ENCODE data around the gene SNRNP48. TPM values are rescaled to one million over a fixed set of nuclear protein-coding genes. Genes with fewer than 3 reads are reported as not detected.

SNRNP48 gene
- total RNA-seq, 2 experiments from 2014 or later: 15.8 to 16.1 TPM

- Mint-ChIP-seq H3K27me3 (peaks cover 30% of the 10 kb centered on the region), H3K4me1 (no peaks in the 10 kb centered on the region), H3K36me3 (no peaks in the 10 kb centered on the region), H3K9me3 (no peaks in the 10 kb centered on the region), H3K27ac (no peak overlapping the region), H3K4me3 (no peak overlapping the region)
- no peak for DNase-seq
Observed at GRCh38 chr6:7574500-7574899, 15.5 kb upstream of the SNRNP48 start.

GRCh38 chr6:7578516-7578915 is 11.5 kb upstream of the SNRNP48 start:
- Mint-ChIP-seq H3K27me3 (peaks cover 10% of the 10 kb centered on the region), H3K4me3 (no peak overlapping the region), H3K27ac (no peak overlapping the region), H3K9me3 (no peaks in the 10 kb centered on the region), H3K36me3 (no peaks in the 10 kb centered on the region), H3K4me1 (no peaks in the 10 kb centered on the region)
- no peak for DNase-seq

- peaks cover 8% of the 10 kb centered on the region for H3K27me3 Mint-ChIP-seq
Observed at GRCh38 chr6:7578931-7579330, 11.1 kb upstream of the SNRNP48 start.

GRCh38 chr6:7579851-7580250 is 10.1 kb upstream of the SNRNP48 start:
- Mint-ChIP-seq H3K36me3 (no peaks in the 10 kb centered on the region), H3K4me3 (no peak overlapping the region), H3K27me3 (peaks cover 8% of the 10 kb centered on the region), H3K4me1 (no peaks in the 10 kb centered on the region), H3K9me3 (no peaks in the 10 kb centered on the region), H3K27ac (no peak overlapping the region)
- DNase-seq: no peak

More at GRCh38 chr6:7578931-7579330, 11.1 kb upstream of the SNRNP48 start:
- Mint-ChIP-seq H3K9me3 (no peaks in the 10 kb centered on the region), H3K36me3 (no peaks in the 10 kb centered on the region), H3K27ac (no peak overlapping the region), H3K4me1 (no peaks in the 10 kb centered on the region), H3K4me3 (no peak overlapping the region)
- no peak for DNase-seq

- Mint-ChIP-seq H3K27me3 (peaks cover 8% of the 10 kb centered on the region), H3K36me3 (no peaks in the 10 kb centered on the region), H3K9me3 (no peaks in the 10 kb centered on the region), H3K4me3 (no peak overlapping the region), H3K27ac (no peak overlapping the region), H3K4me1 (no peaks in the 10 kb centered on the region)
- DNase-seq: no peak
Observed at GRCh38 chr6:7580537-7580926, 9.5 kb upstream of the SNRNP48 start.

GRCh38 chr6:7580927-7581618 is 8.9 kb upstream of the SNRNP48 start:
- H3K4me1 Mint-ChIP-seq: no peaks in the 10 kb centered on the region
- H3K36me3 Mint-ChIP-seq: no peaks in the 10 kb centered on the region
- H3K27ac Mint-ChIP-seq: no peak overlapping the region
- no peaks in the 10 kb centered on the region for H3K9me3 Mint-ChIP-seq
- H3K27me3 Mint-ChIP-seq: peaks cover 8% of the 10 kb centered on the region
- DNase-seq: no peak
- H3K4me3 Mint-ChIP-seq: no peak overlapping the region

- no peaks in the 10 kb centered on the region for H3K9me3 Mint-ChIP-seq
- no peak overlapping the region for H3K27ac Mint-ChIP-seq
- H3K36me3 Mint-ChIP-seq: peaks cover 2% of the 10 kb centered on the region
- peaks cover 10% of the 10 kb centered on the region for H3K4me1 Mint-ChIP-seq
- no peak for DNase-seq
- no peaks in the 10 kb centered on the region for H3K27me3 Mint-ChIP-seq
- no peak overlapping the region for H3K4me3 Mint-ChIP-seq
Observed at GRCh38 chr6:7585287-7585930, 4.6 kb upstream of the SNRNP48 start.

GRCh38 chr6:7587631-7588100 is 2.3 kb upstream of the SNRNP48 start:
- DNase-seq: no peak
- Mint-ChIP-seq H3K27me3 (no peaks in the 10 kb centered on the region), H3K27ac (no peak overlapping the region), H3K36me3 (peaks cover 18% of the 10 kb centered on the region), H3K4me3 (no peak overlapping the region), H3K9me3 (no peaks in the 10 kb centered on the region), H3K4me1 (peaks cover 27% of the 10 kb centered on the region)

GRCh38 chr6:7588506-7588905 is 1.5 kb upstream of the SNRNP48 start:
- no peak for DNase-seq
- Mint-ChIP-seq H3K27me3 (no peaks in the 10 kb centered on the region), H3K4me3 (no peak overlapping the region), H3K36me3 (peaks cover 19% of the 10 kb centered on the region), H3K27ac (no peak overlapping the region), H3K9me3 (no peaks in the 10 kb centered on the region), H3K4me1 (peaks cover 28% of the 10 kb centered on the region)

- H3K4me1 Mint-ChIP-seq: peaks cover 28% of the 10 kb centered on the region
- no peak for DNase-seq
- H3K9me3 Mint-ChIP-seq: no peaks in the 10 kb centered on the region
- peaks cover 19% of the 10 kb centered on the region for H3K36me3 Mint-ChIP-seq
- H3K4me3 Mint-ChIP-seq: peak overlapping the region; percentile 91
- peak overlapping the region; percentile 87 for H3K27ac Mint-ChIP-seq
- H3K27me3 Mint-ChIP-seq: no peaks in the 10 kb centered on the region
Observed at GRCh38 chr6:7589221-7589620, 777 bp upstream of the SNRNP48 start.

GRCh38 chr6:7590918-7591302 is 912 bp downstream of the SNRNP48 start:
- Mint-ChIP-seq H3K9me3 (no peaks in the 10 kb centered on the region), H3K27me3 (no peaks in the 10 kb centered on the region), H3K4me3 (peak overlapping the region; percentile 91), H3K36me3 (peaks cover 19% of the 10 kb centered on the region), H3K4me1 (peaks cover 28% of the 10 kb centered on the region), H3K27ac (peak overlapping the region; percentile 87)
- DNase-seq: no peak

- Mint-ChIP-seq H3K4me3 (peak overlapping the region; percentile 49), H3K9me3 (no peaks in the 10 kb centered on the region), H3K27ac (no peak overlapping the region), H3K4me1 (peaks cover 28% of the 10 kb centered on the region), H3K36me3 (peaks cover 22% of the 10 kb centered on the region), H3K27me3 (no peaks in the 10 kb centered on the region)
- no peak for DNase-seq
Observed at GRCh38 chr6:7591770-7592169, 1.8 kb downstream of the SNRNP48 start.

GRCh38 chr6:7593229-7593628 is 3.2 kb downstream of the SNRNP48 start:
- no peak overlapping the region for H3K27ac Mint-ChIP-seq
- H3K27me3 Mint-ChIP-seq: no peaks in the 10 kb centered on the region
- H3K4me3 Mint-ChIP-seq: no peak overlapping the region
- peaks cover 27% of the 10 kb centered on the region for H3K4me1 Mint-ChIP-seq
- DNase-seq: no peak
- H3K36me3 Mint-ChIP-seq: peaks cover 22% of the 10 kb centered on the region
- H3K9me3 Mint-ChIP-seq: no peaks in the 10 kb centered on the region

- no peak for DNase-seq
- no peak overlapping the region for H3K4me3 Mint-ChIP-seq
- H3K9me3 Mint-ChIP-seq: no peaks in the 10 kb centered on the region
- peaks cover 25% of the 10 kb centered on the region for H3K36me3 Mint-ChIP-seq
- no peaks in the 10 kb centered on the region for H3K27me3 Mint-ChIP-seq
- H3K4me1 Mint-ChIP-seq: peaks cover 21% of the 10 kb centered on the region
- H3K27ac Mint-ChIP-seq: no peak overlapping the region
Observed at GRCh38 chr6:7594579-7595125, 4.7 kb downstream of the SNRNP48 start.

- no peak overlapping the region for H3K4me3 Mint-ChIP-seq
- H3K9me3 Mint-ChIP-seq: no peaks in the 10 kb centered on the region
- peak overlapping the region; percentile 68 for H3K27ac Mint-ChIP-seq
- H3K36me3 Mint-ChIP-seq: peaks cover 26% of the 10 kb centered on the region
- no peak for DNase-seq
- H3K4me1 Mint-ChIP-seq: peaks cover 18% of the 10 kb centered on the region
- H3K27me3 Mint-ChIP-seq: no peaks in the 10 kb centered on the region
Observed at GRCh38 chr6:7604003-7604402, 14.0 kb downstream of the SNRNP48 start.

GRCh38 chr6:7604506-7604905 is 14.5 kb downstream of the SNRNP48 start:
- Mint-ChIP-seq H3K36me3 (peaks cover 26% of the 10 kb centered on the region), H3K27me3 (no peaks in the 10 kb centered on the region), H3K9me3 (no peaks in the 10 kb centered on the region), H3K27ac (peak overlapping the region; percentile 68), H3K4me3 (no peak overlapping the region), H3K4me1 (peaks cover 18% of the 10 kb centered on the region)
- no peak for DNase-seq

Data from activated naive CD8-positive, alpha-beta T cell treated with anti-CD3 and anti-CD28 coated beads for 36 hours (primary cell).